H1 (cell line): Measurements from ENCODE around the gene TGM1. TPM values are rescaled to one million over a fixed set of nuclear protein-coding genes. Genes with fewer than 3 reads are reported as not detected.

Experiments
- CTCF ChIA-PET: fragments of 300-600 bp; sonication (Branson Sonifier 250); formaldehyde crosslinking; loops from one replicate; lab custom pipeline; 2021; ENCODE audit not compliant: partially characterized antibody; lab: Charles Lee
- POLR2A ChIA-PET: fragments of 300-600 bp; sonication (Branson Sonifier 250); formaldehyde crosslinking; loops from one replicate; lab custom pipeline; 2021; ENCODE audit warnings: inconsistent platforms; ENCODE audit not compliant: partially characterized antibody; lab: Charles Lee
- DNase-seq, 2 experiments: peaks; one replicate each; pipeline versions ENCODE4 v3.0.0 to v3.0.0-alpha.2; 2010 to 2022; ENCODE audit warnings: low spot score in 2 of 2, low read depth in 1 of 2, mixed read lengths in 1 of 2
- FAIRE-seq: peaks from 2 replicates; lab custom pipeline; 2011; peaks lifted over from hg19 to GRCh38; lab: Jason Lieb, UNC
- H2AFZ ChIP-seq: 2 replicates; pipeline ENCODE4 v1.8.1; 2012; ENCODE audit warnings: low read length, inconsistent platforms
- H2AK5ac ChIP-seq: 2 replicates; pipeline ENCODE4 v1.6.1; 2013; ENCODE audit warnings: low read depth, low read length
- H2BK120ac ChIP-seq: replicated peaks from 2 replicates; pipeline ENCODE3; 2013; ENCODE audit warnings: low read depth, low read length, inconsistent platforms
- H2BK12ac ChIP-seq: 2 replicates; pipeline ENCODE4 v1.6.1; 2013; ENCODE audit warnings: low read depth, low read length
- H2BK15ac ChIP-seq: 2 replicates; pipeline ENCODE4 v1.6.1; 2013; ENCODE audit warnings: low read length
- H2BK20ac ChIP-seq: 2 replicates; pipeline ENCODE4 v1.6.1; 2013; ENCODE audit warnings: low read length
- H2BK5ac ChIP-seq: 2 replicates; pipeline ENCODE4 v1.6.1; 2013; ENCODE audit warnings: low read depth, low read length
- H3K14ac ChIP-seq: 2 replicates; pipeline ENCODE4 v1.6.1; 2013; ENCODE audit warnings: inconsistent platforms; ENCODE audit not compliant: insufficient read length
- H3K18ac ChIP-seq: 2 replicates; pipeline ENCODE4 v1.6.1; 2013; ENCODE audit warnings: low read length; ENCODE audit errors: extremely low read depth
- H3K23ac ChIP-seq: 2 replicates; pipeline ENCODE4 v1.6.1; 2013; ENCODE audit warnings: inconsistent platforms; ENCODE audit not compliant: insufficient read length
- H3K23me2 ChIP-seq: 2 replicates; pipeline ENCODE4 v1.6.1; 2013; ENCODE audit warnings: low read depth, low read length
- H3K27ac ChIP-seq: 2 replicates; pipeline ENCODE4 v1.6.1; 2011; ENCODE audit warnings: low read depth, low read length, inconsistent platforms
- H3K27me3 ChIP-seq, 4 experiments: replicated peaks in 1 of 4; 1 replicate in 1 of 4; 2 replicates in 3 of 4; pipeline versions ENCODE4 v1.6.1 to v1.8.1; 2011 to 2013; ENCODE audit warnings: low read length in 3 of 4, mild to moderate bottlenecking in 3 of 4, inconsistent platforms in 2 of 4, mixed read lengths in 2 of 4, moderate library complexity in 1 of 4; ENCODE audit not compliant: control insufficient read depth in 3 of 4, insufficient read depth in 3 of 4; ENCODE audit errors: extremely low read depth in 1 of 4
- H3K36me3 ChIP-seq, 4 experiments: 2 replicates each; pipeline versions ENCODE4 v1.6.1 to v1.8.1; 2011 to 2013; ENCODE audit warnings: mild to moderate bottlenecking in 4 of 4, low read length in 3 of 4, moderate library complexity in 2 of 4, control low read depth in 1 of 4, inconsistent platforms in 1 of 4; ENCODE audit not compliant: insufficient read depth in 4 of 4, control insufficient read depth in 2 of 4
- H3K4ac ChIP-seq: replicated peaks from 2 replicates; pipeline ENCODE3; 2013; ENCODE audit warnings: low read length, low read depth, mixed read lengths, inconsistent platforms; ENCODE audit not compliant: insufficient read length
- H3K4me1 ChIP-seq, 4 experiments: replicated peaks in 1 of 4; 1 replicate in 1 of 4; 2 replicates in 3 of 4; pipeline versions ENCODE4 v1.6.1 to v1.8.1; 2011 to 2013; ENCODE audit warnings: low read length in 3 of 4, inconsistent platforms in 2 of 4, mixed read lengths in 1 of 4; ENCODE audit not compliant: insufficient read depth in 4 of 4, control insufficient read depth in 3 of 4
- H3K4me2 ChIP-seq, 2 experiments: 2 replicates each; pipeline versions ENCODE4 v1.6.1 to v1.8.1; 2011 to 2013; ENCODE audit warnings: low read depth in 2 of 2, low read length in 2 of 2, control low read depth in 1 of 2, inconsistent platforms in 1 of 2, mild to moderate bottlenecking in 1 of 2; ENCODE audit not compliant: insufficient read depth in 1 of 2
- H3K4me3 ChIP-seq, 4 experiments: fragments of 200-600, 300-600 bp in 1 of 4; sonication (generic), shearing (Covaris generic), sonication (Bioruptor Twin) in 1 of 4; 2 replicates each; pipeline versions ENCODE4 v1.5.1 to v1.8.1; 2011 to 2016; ENCODE audit warnings: low read length in 4 of 4, low read depth in 3 of 4, control low read depth in 2 of 4, inconsistent platforms in 2 of 4, mild to moderate bottlenecking in 2 of 4, mixed read lengths in 1 of 4, moderate library complexity in 1 of 4; ENCODE audit not compliant: insufficient read depth in 2 of 4; ENCODE audit errors: extremely low read depth in 1 of 4
- H3K56ac ChIP-seq: replicated peaks from 2 replicates; pipeline ENCODE3; 2013; ENCODE audit warnings: low read depth, mild to moderate bottlenecking, mixed read lengths, low read length, inconsistent platforms; ENCODE audit not compliant: insufficient read length
- H3K79me1 ChIP-seq: 2 replicates; pipeline ENCODE4 v1.6.1; 2013; ENCODE audit warnings: low read depth, low read length, control low read depth
- H3K79me2 ChIP-seq, 2 experiments: 2 replicates each; pipeline versions ENCODE4 v1.6.1 to v1.8.1; 2012 to 2013; ENCODE audit warnings: low read length in 2 of 2, mild to moderate bottlenecking in 2 of 2, inconsistent platforms in 1 of 2; ENCODE audit not compliant: insufficient read depth in 2 of 2, control insufficient read depth in 1 of 2
- H3K9ac ChIP-seq, 4 experiments: replicated peaks in 1 of 4; 1 replicate in 1 of 4; 2 replicates in 3 of 4; pipeline versions ENCODE4 v1.6.1 to v1.8.1; 2011 to 2013; ENCODE audit warnings: low read depth in 3 of 4, low read length in 3 of 4, control low read depth in 2 of 4, mild to moderate bottlenecking in 2 of 4, moderate library complexity in 2 of 4, inconsistent platforms in 1 of 4; ENCODE audit errors: extremely low read depth in 1 of 4
- H3K9me3 ChIP-seq, 2 experiments: 2 replicates each; pipeline versions ENCODE4 v1.6.1 to v1.8.1; 2012 to 2013; ENCODE audit warnings: mild to moderate bottlenecking in 2 of 2, moderate library complexity in 2 of 2, control low read depth in 1 of 2, inconsistent platforms in 1 of 2, low read depth in 1 of 2, low read length in 1 of 2, mixed read lengths in 1 of 2; ENCODE audit not compliant: insufficient read depth in 2 of 2
- H4K20me1 ChIP-seq, 2 experiments: replicated peaks in 1 of 2; 2 replicates each; pipeline versions ENCODE3 to v1.8.1; 2011 to 2013; ENCODE audit warnings: inconsistent platforms in 2 of 2, low read length in 2 of 2, mild to moderate bottlenecking in 1 of 2; ENCODE audit not compliant: insufficient read depth in 2 of 2, control insufficient read depth in 1 of 2
- H4K5ac ChIP-seq: 2 replicates; pipeline ENCODE4 v1.6.1; 2013; ENCODE audit warnings: low read length, low read depth, mixed read lengths, inconsistent platforms; ENCODE audit not compliant: insufficient read length
- H4K8ac ChIP-seq: 2 replicates; pipeline ENCODE4 v1.8.0; 2013; ENCODE audit warnings: mild to moderate bottlenecking, moderate library complexity, low read length, inconsistent platforms; ENCODE audit not compliant: insufficient read depth; ENCODE audit errors: extremely low read depth
- H4K91ac ChIP-seq: replicated peaks from 2 replicates; pipeline ENCODE3; 2013; ENCODE audit warnings: low read length, mixed read lengths, inconsistent platforms; ENCODE audit not compliant: insufficient read length
- ASH2L ChIP-seq: fragments of 200-600, 300-600 bp; sonication (generic); IDR thresholded peaks from one replicate; pipeline ENCODE4 v1.7.1; 2017; ENCODE audit warnings: low read length
- BACH1 ChIP-seq: IDR thresholded peaks from 2 replicates; pipeline ENCODE4 v1.6.1; 2012; ENCODE audit warnings: low read length, improper control_type of control experiment
- SP4 ChIP-seq: IDR thresholded peaks from 2 replicates; pipeline ENCODE4 v1.6.1; 2012; ENCODE audit warnings: low read length, inconsistent platforms
- TEAD4 ChIP-seq: IDR thresholded peaks from 2 replicates; pipeline ENCODE4 v1.6.1; 2012; ENCODE audit warnings: low read depth, low read length, inconsistent platforms, mixed read lengths
- ZNF274 ChIP-seq: IDR thresholded peaks from 2 replicates; pipeline ENCODE4 v1.7.0; 2012; ENCODE audit warnings: low read length, borderline replicate concordance; ENCODE audit errors: extremely low read depth
- WGBS, 2 experiments: shearing (Covaris generic) in 1 of 2; methylation state at CpG; one replicate each; pipeline versions ENCODE4 v1.1.6 to v1.1.7; 2013 to 2015; ENCODE audit warnings: low lambda C conversion rate in 2 of 2, mixed read lengths in 2 of 2, inconsistent platforms in 1 of 2, low coverage in 1 of 2, missing lambda C conversion rate in 1 of 2; ENCODE audit not compliant: insufficient replicate concordance in 2 of 2, insufficient coverage in 1 of 2, insufficient read length in 1 of 2; ENCODE audit errors: extremely low coverage in 1 of 2, missing lambda C conversion rate in 1 of 2; 5-methylcytosine and 5-hydroxymethylcytosine counted together
- polyA plus RNA-seq, 7 experiments: library from polyadenylated mRNA; depleted of rRNA in 3 of 7; stranded (reverse) in 5 of 7; unstranded in 2 of 7; fragments of >200 nt in 5 of 7; fragments of 200-250 nt in 2 of 7; gene quantifications; 1 replicate in 5 of 7; 2 replicates in 1 of 7; 4 replicates in 1 of 7; pipeline versions ENCODE4 v1.2.1 to v1.2.3, GENCODE V29; 2011 to 2013; ENCODE audit warnings: missing spikeins in 2 of 7, mixed read lengths in 2 of 7
- total RNA-seq: library from RNA; stranded (reverse); fragmentation: NEBNext Ultra II Directional; extraction: Animal tissue kit (Norgen Biotek cat#: 25700); gene quantifications from 2 replicates; pipeline ENCODE4 v1.2.1, GENCODE V29; 2021

TGM1 gene
- total and polyA plus RNA-seq, 2 of the 8 experiments (the other 6 are each of a cell fraction or from before 2014, with no cell fraction given): 1.8 to 2.2 TPM

DNA sequence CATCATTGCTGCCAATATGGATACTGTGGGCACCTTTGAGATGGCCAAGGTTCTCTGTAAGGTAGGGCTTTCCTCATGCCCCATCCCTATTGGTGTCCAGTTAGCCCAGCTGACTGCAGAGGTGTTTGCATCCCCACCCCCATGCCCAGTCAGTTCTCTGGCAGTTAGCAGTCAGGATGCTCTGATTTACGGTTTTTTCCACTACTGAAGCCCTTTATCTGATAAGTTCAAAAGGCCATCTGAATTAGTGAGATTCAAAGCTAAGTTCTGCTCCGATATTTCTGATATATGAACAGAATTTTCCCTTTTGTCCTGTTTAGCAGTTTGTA, 29.5 kb downstream of the TGM1 start:
- CTCF ChIA-PET: interaction anchor here (0.9 to 1.8 kb wide), 6 partner anchors 9 to 280 kb away, joined by 3 to 7 read pairs (median 4); partner anchors contain the start of genes DHRS4, RABGGTA and TINF2
- H3K27me3 ChIP-seq: no peaks in the 10 kb centered on the region; a peak in 1 of 7 replicates
- H3K23me2 ChIP-seq: peaks cover 11% of the 10 kb centered on the region
- H3K9me3 ChIP-seq: no peaks in the 10 kb centered on the region
- peaks cover 3 to 37% of the 10 kb centered on the region in 2 experiments; a peak in 2 of 4 replicates for H3K79me2 ChIP-seq
- H3K4me1 ChIP-seq: peaks cover 2 to 14% (median 4%) of the 10 kb centered on the region in 4 experiments; a peak in 5 of 7 replicates
- H3K9ac ChIP-seq: peak overlapping the region in 2 of 4 experiments; percentile 78 to 89; a peak in 3 of 7 replicates
- no peak overlapping the region for H2AK5ac ChIP-seq
- no peak overlapping the region for H3K56ac ChIP-seq
- WGBS, 2 experiments: 75% methylated on average over 2 of the region's 2 CpGs; no CpG with 5 or more reads in 1 of the 2 experiments
- H2BK15ac ChIP-seq: no peak overlapping the region
- H4K8ac ChIP-seq: no peak overlapping the region
- H2AFZ ChIP-seq: no peak overlapping the region
- H3K79me1 ChIP-seq: no peaks in the 10 kb centered on the region; the same call in 1 of the 2 replicates
- H4K5ac ChIP-seq: no peak overlapping the region
- H3K23ac ChIP-seq: no peak overlapping the region
- peak overlapping the region; percentile 81 to 97 (median 88) for H3K4me3 ChIP-seq
- peaks cover 0 to 7% of the 10 kb centered on the region in 2 experiments for H4K20me1 ChIP-seq
- H3K4me2 ChIP-seq: peak overlapping the region; percentile 86 to 92
- FAIRE-seq: no peak
- POLR2A ChIA-PET: interaction anchor here (0.7 to 2.3 kb wide), 10 partner anchors 9 to 92 kb away, joined by 3 to 12 read pairs (median 5); partner anchors contain the start of genes CHMP4A, DHRS1, EMC9 and MDP1
- no peak overlapping the region for H2BK20ac ChIP-seq
- no peak overlapping the region for H3K4ac ChIP-seq
- H4K91ac ChIP-seq: no peak overlapping the region
- peaks cover 8 to 34% (median 27%) of the 10 kb centered on the region in 4 experiments for H3K36me3 ChIP-seq
- DNase-seq: no peak
- H3K27ac ChIP-seq: no peak overlapping the region
- H3K14ac ChIP-seq: no peak overlapping the region
- no peak overlapping the region for H2BK12ac ChIP-seq
- H2BK120ac ChIP-seq: no peak overlapping the region
- H3K18ac ChIP-seq: no peak overlapping the region
- TF ChIP-seq ZNF274 (no peak), SP4 (no peak), TEAD4 (no peak), ASH2L (no peak), BACH1 (no peak)
- peak overlapping the region; percentile 96; the same call in 1 of the 2 replicates for H2BK5ac ChIP-seq
